GM19452 (cell line): ENCODE data around the gene CHST2.
"Not testable (repeated sequence)": the region's sequence is repeated elsewhere in the genome, so short reads cannot be mapped to it uniquely, and the experiment has no call there.

Experiments used
- ATAC-seq: cut with Tn5 transposase; IDR thresholded peaks from one replicate; pipeline ENCODE4 v1.9.1; 2021; ENCODE audit not compliant: unreplicated experiment

Gene CHST2, protein sequence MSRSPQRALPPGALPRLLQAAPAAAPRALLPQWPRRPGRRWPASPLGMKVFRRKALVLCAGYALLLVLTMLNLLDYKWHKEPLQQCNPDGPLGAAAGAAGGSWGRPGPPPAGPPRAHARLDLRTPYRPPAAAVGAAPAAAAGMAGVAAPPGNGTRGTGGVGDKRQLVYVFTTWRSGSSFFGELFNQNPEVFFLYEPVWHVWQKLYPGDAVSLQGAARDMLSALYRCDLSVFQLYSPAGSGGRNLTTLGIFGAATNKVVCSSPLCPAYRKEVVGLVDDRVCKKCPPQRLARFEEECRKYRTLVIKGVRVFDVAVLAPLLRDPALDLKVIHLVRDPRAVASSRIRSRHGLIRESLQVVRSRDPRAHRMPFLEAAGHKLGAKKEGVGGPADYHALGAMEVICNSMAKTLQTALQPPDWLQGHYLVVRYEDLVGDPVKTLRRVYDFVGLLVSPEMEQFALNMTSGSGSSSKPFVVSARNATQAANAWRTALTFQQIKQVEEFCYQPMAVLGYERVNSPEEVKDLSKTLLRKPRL

DNA sequence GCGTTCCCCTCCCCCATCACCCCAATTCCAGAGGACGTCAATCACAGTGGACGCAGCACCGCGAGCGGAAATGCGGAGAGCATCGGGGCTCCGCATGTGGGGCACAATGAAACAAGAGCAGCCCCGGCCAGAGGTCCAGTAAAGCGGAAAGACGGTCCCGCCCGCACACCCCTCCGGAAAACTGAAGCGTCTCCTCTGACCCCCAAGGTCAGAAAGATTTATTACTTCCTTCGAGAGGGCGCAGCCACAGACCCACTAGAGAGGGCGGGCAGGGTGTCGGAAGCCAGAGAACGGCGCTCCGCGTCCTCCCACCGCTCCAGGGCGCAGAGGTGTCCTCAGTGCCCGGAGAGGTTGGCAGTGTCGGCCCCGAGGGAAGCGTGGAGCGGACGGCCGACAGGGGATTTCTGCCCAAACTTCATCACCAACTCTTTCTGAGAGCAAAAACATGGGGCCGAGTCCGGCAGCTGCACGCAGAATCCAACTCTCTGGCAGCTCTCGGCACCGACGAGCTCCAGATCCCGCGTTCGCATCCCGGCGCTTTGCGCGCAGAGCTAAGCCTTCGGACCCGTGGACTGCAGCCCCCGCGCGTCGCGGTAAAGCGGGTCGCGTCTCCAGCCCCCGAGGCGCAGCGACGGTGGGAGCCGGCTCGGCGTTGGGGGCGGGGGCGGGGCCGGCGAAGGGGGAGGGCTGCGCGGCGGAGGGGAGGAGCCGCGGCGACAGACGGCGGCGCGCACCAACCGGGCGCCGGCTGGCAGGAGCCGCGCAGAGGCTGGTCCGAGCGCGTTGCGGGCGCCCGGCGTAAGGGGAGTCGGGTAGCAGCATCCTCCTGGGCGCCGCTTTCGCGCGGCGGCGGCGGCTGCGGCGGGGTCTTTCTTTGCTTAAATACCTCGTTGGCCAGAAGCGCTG lies at the start of gene CHST2:
CHST2 (plus strand) TSS at position 763 of the 906 bp plus-strand sequence. CDS start 1,046 bp downstream, outside the sequence.
- peak; percentile 76 for ATAC-seq

DNA sequence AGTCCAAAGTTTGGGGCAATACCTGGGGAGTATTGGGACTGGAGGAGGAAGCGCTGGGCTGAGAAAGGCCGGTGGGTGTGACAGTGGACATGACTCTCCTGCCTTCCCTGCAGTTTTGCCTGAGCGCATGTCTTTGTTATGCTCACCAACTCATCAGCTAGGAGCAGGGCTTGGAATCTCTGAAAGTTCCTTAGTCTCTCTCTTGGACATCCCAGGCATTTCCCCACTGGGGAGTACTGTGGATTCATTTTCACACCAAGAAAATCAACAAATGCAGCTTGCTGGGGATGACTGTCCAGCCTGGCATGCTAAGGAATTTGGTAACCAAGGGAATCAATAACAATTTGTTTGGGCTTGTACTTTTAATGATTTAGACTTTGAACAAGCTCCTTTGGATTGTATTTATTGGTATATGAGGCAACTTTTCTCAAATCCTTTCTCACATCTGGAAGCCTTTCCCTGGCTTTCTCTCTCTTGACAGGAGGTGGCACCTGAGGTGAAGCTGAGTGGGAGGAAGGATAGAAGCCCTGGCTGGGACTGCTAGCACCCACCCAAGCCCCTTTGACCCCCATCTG lies 48.5 kb upstream of the CHST2 start:
- no peak for ATAC-seq

DNA sequence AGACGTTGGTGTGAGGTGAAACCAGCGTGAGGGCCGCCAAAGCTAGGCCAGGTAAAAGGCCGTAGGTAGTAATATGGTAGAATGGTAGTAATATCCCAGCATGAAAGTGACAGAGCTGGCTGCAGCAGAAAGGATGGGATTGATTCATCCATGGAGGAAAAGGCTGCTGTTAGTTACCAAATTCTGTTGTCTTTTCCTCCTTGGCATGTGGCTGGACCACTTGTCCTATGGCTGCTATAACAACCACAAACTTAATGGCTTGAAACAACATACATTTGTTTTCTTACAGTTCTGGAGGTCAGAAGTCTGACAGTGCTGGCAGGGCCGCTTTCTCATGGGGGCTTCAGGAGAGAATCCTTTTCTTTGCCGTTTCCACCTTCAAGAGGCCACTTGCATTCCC lies 47.8 kb upstream of the CHST2 start:
- no peak for ATAC-seq

DNA sequence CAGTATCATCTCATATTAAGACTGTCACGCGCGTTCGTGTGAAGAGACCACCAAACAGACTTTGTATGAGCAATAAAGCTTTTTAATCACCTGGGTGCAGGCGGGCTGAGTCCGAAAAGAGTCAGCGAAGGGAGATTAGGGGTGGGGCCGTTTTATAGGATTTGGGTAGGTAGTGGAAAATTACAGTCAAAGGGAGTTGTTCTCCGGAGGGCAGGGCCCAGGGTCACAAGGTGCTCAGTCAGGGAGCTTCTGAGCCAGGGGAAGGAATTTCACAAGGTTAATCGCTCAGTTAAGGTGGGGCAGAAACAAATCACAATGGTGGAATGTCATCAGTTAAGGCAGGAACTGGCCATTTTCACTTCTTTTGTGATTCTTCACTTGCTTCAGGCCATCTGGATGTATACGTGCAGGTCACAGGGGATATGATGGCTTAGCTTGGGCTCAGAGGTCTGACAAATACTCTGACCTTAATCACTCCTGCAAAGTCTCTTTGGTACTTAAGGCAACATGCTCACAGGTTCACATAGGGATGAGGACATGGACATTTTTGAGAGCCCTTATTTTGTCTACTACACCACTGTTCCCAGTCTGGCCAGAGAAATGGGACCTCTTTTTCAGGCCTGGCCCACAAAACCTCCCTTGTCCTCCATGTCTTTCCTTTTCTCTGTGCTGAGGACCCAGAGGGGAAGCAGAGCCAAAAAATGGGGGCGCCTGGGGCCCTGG lies 47.1 kb upstream of the CHST2 start:
- not testable (repeated sequence) for ATAC-seq

DNA sequence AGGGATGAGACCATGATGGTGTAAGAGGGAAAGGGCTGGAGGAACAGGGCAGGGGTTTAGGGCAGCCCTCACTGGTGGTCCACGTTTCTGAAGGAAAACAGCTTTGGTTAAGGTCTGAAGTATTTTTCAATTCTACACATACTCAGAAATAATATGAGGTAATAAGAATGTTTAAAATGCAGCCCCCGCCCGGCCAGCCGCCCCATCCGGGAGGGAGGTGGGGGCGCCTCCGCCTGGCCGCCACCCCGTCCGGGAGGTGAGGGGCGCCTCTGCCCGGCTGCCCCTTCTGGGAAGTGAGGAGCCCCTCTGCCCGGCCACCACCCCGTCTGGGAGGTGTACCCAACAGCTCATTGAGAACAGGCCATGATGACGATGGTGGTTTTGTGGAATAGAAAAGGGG lies 46.0 kb upstream of the CHST2 start:
- not testable (repeated sequence) for ATAC-seq

DNA sequence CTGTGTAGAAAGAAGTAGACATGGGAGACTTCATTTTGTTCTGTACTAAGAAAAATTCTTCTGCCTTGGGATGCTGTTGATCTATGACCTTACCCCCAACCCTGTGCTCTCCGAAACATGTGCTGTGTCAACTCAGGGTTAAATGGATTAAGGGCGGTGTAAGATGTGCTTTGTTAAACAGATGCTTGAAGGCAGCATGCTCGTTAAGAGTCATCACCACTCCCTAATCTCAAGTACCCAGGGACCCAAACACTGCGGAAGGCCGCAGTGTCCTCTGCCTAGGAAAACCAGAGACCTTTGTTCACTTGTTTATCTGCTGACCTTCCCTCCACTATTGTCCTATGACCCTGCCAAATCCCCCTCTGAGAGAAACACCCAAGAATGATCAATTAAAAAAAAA lies 45.6 kb upstream of the CHST2 start:
- ATAC-seq = not testable (repeated sequence)

DNA sequence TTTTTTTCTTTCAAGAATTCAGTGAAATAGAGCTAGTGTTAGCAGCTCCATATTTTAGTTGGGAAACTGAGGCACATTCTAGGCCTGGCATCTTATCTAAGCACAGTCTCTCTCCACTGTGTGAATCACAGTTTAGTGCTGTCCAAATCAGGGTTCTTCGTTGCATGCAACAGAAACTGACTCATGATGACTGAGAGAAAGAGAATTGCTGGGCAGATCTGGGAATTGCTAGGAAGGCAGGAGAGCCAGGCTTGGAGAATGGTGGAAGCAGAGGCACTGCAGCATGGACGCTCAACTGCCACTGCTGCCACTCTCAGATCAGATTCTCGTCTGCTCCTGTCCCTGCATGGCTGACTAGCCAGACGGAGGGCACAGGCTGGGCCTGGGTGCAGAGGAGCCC lies 40.7 kb upstream of the CHST2 start:
- no peak for ATAC-seq

DNA sequence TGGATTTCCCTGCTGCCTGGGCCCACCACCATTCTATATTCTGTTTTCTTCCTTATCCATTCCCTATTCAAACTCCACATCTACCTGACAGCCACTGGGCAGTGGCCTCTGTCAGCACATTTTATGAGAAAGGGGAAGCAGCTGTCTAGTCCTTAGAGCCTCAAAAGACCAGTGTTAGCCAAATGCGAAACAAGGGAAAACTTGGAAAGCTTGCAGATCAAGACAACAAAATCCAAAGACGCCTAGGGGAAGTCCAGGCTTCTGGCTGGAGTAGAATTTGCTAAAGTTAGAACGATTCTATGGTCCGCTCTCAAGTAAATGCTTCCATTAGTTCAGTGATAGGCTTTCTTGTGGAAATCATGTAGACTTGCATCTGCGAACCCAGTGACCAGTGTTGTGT lies 39.4 kb upstream of the CHST2 start:
- no peak for ATAC-seq

DNA sequence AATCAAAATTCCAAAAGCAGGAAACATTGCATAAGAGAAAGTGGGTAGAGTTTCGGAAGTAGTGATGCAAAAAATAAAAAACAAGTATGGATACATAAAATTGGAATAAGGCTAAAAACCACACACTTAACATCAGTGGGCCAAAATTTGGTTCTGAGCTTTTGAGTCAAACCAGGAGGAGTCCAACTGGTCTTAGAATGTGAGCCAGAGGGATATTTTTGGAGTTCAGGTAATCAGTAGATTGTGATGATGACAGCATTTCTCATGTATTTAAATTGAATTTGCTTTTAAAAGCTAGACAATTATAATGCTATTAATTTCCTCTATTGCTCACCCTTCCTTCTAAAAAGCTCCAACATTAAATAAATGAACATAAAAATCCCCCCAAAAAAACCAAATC lies 38.2 kb upstream of the CHST2 start:
- no peak for ATAC-seq

DNA sequence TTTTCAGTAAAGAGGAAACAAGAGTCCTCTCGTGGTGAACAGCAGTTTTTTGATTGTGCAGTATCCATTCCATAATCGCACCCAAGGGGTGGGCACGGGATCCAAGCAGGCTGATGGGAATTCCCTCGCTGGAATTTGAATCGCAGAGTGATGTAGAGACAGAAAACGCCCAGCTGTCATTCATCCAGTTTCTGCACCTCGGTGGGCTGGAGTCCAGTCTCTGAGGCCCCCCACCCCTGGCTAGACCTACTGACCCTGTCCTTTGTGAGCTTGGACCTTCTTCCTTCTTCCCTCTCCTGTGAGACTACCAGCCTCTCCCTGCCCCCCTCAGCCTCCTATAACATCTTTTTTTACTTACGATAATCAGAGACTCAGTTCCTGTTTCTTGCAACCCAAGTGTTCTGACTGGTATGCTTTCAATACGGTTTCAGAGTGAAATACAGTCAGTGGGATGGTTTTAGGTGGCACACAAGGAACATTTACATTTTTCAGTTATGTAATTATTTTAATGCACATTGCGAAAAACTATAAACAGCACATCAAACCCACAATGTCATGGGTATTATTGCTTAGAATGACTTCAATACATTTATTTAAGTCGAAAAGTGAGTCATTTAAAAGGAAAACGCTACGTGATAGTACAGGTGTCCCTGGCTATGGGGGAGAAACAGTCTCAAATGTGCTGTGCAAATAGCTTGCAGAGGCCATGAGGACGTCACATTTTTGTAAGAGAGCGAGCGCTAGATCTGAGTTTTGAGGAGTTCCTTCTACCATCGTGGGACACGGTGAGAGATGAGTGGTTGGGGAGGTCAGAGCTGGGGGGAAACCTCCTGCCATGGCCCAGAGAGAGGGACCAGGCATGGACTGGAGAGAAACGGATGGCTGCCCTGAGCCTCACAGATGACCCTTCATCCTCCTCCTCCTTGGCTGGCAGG lies 37.5 kb upstream of the CHST2 start:
- peak; percentile 71 for ATAC-seq

DNA sequence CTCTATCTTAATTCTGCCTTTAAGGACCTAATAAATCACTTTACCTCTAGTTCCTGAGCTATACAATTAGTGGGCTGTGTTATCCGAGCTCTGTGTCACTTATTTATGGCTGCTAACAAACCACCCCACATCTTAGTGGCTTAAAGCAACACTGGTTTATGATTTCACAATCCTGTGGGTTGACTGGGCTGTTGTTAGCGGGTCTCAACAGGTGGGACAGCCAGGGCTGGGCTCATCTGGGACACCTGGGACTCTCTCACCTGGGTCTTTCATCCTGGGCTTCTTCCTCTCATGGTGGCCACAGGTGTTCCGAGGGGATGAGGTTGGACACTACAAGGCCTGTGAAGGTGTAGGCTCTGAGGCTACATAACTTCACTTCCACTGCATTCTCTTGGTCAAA lies 35.8 kb upstream of the CHST2 start:
- ATAC-seq = no peak

DNA sequence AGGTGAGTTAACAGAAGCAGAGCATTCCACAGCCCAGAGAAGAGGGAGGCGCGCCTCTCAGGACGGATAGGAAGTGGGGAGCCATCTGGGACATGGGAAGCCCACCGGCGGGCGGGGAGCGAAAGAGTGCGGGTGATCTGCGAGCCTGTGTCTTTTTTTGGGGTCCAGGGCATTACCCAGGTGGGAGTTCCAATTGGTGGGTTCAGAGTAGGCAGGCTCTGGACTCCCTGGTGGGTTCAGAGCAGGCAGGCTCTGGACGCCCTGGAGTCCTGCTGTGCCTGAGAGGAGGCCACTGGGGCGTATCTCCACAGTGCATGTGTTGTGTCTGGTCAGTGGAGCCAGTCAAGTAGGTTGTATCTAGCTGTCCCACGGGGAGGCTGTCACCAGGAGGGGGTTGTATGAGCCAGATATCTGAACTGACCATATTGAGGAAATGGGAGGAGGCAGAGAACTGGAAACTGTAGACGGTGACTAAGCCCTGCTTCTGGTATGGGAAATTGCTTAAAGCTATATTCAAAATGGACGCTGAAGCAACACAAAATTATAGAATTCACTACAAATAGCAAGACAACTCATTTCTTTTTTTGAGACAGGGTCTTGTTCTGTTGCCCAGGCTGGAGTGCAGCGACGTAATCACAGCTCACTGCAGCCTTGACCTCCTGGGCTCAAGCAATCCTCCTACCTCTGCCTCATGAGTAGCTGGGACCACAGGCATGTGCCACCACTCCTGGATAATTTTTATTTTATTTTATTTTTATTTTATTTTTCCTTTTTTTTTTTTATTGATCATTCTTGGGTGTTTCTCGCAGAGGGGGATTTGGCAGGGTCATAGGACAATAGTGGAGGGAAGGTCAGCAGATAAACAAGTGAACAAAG lies 34.5 kb upstream of the CHST2 start:
- peak; percentile 62 for ATAC-seq

DNA sequence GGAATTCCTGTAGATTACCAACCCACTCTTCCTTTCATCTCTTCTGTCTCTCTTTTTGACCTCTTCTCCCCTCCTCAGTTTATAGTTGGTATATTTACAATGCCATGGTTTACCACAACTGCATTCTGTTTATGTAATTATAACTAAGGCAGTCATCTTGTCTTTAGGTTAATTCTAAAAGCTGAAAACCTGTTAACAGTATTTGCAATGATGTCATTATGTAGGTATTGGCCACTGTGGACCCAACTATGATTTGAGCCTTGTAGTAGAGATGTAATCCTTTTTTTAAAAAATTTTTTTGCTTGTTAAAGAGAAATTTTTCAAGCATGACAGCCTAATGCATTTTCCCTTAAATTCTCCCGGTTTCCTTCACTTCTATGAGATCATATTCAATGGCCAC lies 30.7 kb upstream of the CHST2 start:
- no peak for ATAC-seq

DNA sequence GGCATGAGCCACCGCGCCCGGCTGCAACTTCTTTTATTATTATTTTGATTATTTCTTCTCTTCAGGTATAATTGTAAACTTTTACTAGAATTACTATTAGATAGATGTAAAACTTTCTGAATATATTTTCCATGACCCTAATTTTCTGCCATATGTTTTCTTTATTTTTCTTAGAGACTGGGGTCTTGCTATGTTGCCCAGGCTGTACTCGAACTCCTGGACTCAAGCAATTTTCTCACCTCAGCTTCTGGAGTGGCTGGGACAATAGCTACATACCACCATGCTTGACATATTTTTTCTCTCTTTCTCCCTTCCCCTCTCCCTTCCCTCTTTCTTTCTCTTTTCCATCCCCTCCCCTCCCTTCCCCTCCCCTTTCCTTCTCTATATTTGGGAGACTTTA lies 29.6 kb upstream of the CHST2 start:
- no peak for ATAC-seq

DNA sequence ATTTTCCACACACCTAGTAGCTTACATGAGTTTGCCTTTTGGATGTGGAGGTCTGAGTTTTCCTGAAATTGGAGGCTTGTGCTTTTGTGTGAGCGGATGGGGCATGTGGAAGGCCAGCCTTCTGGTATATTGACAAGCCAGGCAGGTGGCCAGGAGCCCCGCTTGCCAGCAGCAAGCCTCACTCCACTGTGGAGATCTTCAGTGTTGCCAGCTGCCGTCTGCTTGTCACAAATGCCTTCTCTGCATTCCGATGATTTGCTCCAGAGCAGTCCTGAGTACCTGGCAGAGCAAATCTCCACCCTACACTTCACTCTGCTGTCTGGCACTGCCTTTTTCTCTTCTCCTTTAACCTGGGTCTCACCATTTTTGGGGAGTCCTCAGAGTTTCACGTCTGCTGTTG lies 29.1 kb upstream of the CHST2 start:
- no peak for ATAC-seq

DNA sequence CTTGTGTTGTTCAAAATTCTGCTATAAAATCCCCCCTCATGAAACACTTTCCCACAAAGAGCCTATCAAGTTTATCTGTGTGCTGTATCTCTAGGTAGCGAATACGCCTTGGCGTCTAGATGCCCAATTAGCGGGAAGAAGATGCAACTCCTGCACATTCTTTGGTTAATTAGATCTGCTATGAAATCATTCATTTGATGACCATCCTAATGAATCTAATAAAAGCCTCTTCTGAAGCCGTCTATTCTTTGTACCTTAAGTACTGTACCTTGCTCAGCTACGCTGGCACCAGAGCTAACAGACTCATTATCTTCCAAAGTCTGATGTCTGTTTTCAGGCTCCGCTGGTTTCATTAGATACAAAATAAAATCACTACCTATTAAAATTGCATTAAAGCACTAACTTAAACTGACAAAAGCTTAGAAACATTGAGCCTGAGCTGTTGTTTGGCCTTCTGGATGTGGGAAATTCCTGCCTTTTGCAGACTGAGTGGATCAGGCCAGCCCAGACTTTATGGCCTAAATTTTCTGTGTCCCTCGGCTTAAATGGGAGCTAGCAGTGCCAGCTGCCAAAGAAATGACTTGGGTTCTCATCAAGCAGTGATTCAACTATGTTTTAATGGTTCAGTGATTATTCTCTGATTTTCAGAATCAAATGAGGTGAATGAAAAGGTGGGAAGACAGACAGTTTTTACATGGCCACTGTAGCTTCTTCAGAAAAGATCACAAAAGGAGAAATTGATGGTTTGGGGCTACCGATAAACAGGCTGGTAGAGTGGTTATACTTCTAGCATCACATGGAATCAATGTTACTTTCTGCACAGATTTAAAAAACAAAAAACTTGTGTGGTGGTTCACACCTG lies 28.4 kb upstream of the CHST2 start:
- no peak for ATAC-seq

DNA sequence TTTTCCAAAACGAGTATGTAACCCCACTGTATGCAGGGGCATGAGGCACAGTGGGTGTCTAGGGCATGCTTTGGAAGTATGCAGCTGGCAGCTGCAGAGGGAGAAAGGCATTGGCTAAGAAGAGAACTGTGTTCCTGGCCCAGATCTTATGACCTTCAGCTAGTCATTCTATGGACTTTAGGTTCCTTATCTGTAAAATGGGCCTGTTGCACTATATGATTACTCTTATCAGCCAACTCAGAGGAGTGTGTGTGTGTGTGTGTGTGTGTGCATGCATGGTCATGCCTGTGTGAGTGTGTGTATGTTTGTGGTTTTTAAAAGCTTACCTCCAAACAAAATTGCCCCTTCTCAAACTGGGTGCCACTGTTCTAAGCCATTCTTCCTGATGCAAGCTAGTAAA lies 27.4 kb upstream of the CHST2 start:
- ATAC-seq = no peak

DNA sequence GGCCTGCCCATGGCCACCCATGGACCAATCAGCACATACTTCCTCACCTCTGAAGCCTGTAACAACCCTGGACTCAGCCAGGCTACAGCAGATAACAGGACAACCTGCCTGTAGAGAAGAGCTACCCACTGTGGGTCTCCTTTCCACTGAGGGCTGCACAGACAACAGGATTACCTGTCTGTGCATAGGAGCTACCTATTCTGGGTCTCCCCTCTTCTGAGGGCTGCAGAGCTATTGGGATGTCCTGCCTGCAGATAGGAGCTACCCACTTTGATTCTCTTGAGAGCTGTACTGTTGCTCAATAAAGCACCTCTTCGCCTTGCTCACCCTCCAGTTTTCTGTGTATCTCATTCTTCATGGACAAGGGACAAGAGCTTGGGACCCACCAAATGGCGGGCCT lies 23.8 kb upstream of the CHST2 start:
- no peak for ATAC-seq
